ENCODE data around the gene NUCB2. TPM values are rescaled to one million over a fixed set of nuclear protein-coding genes. Genes with fewer than 3 reads are reported as not detected.

The NUCB2 gene
- total and polyA plus RNA-seq, 10 of the 15 experiments (the other 5 are each of a cell fraction or from before 2014, with no cell fraction given): 16.0 to 74.1 (median 52.1) TPM

DNA sequence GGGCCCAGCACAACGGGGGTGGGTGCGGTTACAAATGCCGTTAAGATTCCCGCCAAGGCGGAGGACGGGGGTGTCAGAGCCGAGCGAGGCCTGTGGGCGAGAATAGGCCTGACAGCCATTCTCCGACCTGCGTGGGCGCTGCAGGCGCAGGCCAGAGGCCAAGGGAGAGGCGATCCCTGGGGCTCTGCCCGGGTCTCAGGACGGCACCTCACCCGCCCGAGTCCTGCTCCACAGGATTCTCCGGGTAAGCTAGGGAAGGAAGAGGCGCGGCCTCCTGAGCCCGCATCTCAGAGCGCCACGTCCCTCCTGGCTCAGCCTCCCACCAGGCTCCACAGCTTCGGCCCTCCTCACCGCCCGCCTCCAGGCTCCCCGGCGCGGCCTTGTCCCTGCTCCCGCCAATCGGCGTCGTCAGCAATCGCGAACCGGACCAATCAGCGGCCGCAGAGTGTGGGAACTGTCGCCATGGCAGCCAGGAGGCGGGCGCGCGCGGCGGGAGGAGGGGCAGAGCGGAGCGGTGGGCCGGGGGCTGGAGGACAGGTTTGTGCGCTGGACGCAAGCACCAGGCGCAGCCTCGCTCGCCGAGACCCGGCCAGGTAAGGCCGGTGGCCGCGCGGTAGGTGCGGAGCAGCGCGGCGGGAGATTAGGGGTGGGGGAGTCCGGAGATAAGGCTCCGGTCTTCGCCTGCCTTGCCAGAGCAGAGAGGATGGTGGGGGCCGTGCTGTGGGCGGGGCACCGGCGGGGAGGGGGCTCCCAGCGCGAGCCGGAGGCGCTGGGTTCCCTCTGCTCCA lies at the start of gene NUCB2 (continued):
- TF ChIP-seq, protein P1, sequence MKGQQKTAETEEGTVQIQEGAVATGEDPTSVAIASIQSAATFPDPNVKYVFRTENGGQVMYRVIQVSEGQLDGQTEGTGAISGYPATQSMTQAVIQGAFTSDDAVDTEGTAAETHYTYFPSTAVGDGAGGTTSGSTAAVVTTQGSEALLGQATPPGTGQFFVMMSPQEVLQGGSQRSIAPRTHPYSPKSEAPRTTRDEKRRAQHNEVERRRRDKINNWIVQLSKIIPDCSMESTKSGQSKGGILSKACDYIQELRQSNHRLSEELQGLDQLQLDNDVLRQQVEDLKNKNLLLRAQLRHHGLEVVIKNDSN (IDR thresholded peaks at IDR 0.05; ENCODE audit: borderline replicate concordance, extremely low read length, insufficient read depth, low read depth, low read length): no peak
- TF ChIP-seq NRF1 (conservative IDR thresholded peaks at IDR 0.05; ENCODE audit: low read depth, low read length): no peak
- no peak for TF ChIP-seq HDAC2 (IDR thresholded peaks at IDR 0.05)
- TF ChIP-seq CHD1 (IDR thresholded peaks at IDR 0.05; ENCODE audit: low read depth, low read length): no peak
- TF ChIP-seq, protein P2, sequence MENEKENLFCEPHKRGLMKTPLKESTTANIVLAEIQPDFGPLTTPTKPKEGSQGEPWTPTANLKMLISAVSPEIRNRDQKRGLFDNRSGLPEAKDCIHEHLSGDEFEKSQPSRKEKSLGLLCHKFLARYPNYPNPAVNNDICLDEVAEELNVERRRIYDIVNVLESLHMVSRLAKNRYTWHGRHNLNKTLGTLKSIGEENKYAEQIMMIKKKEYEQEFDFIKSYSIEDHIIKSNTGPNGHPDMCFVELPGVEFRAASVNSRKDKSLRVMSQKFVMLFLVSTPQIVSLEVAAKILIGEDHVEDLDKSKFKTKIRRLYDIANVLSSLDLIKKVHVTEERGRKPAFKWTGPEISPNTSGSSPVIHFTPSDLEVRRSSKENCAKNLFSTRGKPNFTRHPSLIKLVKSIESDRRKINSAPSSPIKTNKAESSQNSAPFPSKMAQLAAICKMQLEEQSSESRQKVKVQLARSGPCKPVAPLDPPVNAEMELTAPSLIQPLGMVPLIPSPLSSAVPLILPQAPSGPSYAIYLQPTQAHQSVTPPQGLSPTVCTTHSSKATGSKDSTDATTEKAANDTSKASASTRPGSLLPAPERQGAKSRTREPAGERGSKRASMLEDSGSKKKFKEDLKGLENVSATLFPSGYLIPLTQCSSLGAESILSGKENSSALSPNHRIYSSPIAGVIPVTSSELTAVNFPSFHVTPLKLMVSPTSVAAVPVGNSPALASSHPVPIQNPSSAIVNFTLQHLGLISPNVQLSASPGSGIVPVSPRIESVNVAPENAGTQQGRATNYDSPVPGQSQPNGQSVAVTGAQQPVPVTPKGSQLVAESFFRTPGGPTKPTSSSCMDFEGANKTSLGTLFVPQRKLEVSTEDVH (IDR thresholded peaks at IDR 0.05; ENCODE audit: low read depth, partially characterized antibody): peak; percentile 90
- peak; percentile 47; the same call in 1 of the 2 replicates for TF ChIP-seq TARDBP (IDR thresholded peaks at IDR 0.05; ENCODE audit: borderline replicate concordance)
- TF ChIP-seq CEBPB (IDR thresholded peaks at IDR 0.05; ENCODE audit: borderline replicate concordance in 1 of 2, low read depth in 2 of 2, low read length in 2 of 2): no peak
- peak; percentile 94 for TF ChIP-seq RUNX3 (IDR thresholded peaks at IDR 0.05; ENCODE audit: low read length)
- TF ChIP-seq POU2F2 (IDR thresholded peaks at IDR 0.05; ENCODE audit: borderline replicate concordance, low read depth, low read length): no peak
- TF ChIP-seq HDGF (IDR thresholded peaks at IDR 0.05): peak; percentile 52; the same call in 1 of the 2 replicates
- TF ChIP-seq NFYA (IDR thresholded peaks at IDR 0.05; ENCODE audit: borderline replicate concordance, low read depth, low read length): peak; percentile 14
- no peak for TF ChIP-seq RBBP5 (conservative IDR thresholded peaks at IDR 0.05)
- TF ChIP-seq IKZF2 (IDR thresholded peaks at IDR 0.05): peak in 1 of 2 experiments; percentile 40; a peak in 1 of 4 replicates
- TF ChIP-seq ZNF274 (IDR thresholded peaks at IDR 0.05; ENCODE audit: insufficient read depth, insufficient read length): no peak
- TF ChIP-seq PAX8 (IDR thresholded peaks at IDR 0.05): no peak
- peak; percentile 50; the same call in 1 of the 2 replicates for TF ChIP-seq CREM (IDR thresholded peaks at IDR 0.05; ENCODE audit: low read depth)
- peak; percentile 59 for TF ChIP-seq LARP7 (IDR thresholded peaks at IDR 0.05)
- no peak for TF ChIP-seq BHLHE40 (IDR thresholded peaks at IDR 0.05; ENCODE audit: borderline replicate concordance in 1 of 2, low read depth in 2 of 2, low read length in 1 of 2)
- TF ChIP-seq, protein P3, sequence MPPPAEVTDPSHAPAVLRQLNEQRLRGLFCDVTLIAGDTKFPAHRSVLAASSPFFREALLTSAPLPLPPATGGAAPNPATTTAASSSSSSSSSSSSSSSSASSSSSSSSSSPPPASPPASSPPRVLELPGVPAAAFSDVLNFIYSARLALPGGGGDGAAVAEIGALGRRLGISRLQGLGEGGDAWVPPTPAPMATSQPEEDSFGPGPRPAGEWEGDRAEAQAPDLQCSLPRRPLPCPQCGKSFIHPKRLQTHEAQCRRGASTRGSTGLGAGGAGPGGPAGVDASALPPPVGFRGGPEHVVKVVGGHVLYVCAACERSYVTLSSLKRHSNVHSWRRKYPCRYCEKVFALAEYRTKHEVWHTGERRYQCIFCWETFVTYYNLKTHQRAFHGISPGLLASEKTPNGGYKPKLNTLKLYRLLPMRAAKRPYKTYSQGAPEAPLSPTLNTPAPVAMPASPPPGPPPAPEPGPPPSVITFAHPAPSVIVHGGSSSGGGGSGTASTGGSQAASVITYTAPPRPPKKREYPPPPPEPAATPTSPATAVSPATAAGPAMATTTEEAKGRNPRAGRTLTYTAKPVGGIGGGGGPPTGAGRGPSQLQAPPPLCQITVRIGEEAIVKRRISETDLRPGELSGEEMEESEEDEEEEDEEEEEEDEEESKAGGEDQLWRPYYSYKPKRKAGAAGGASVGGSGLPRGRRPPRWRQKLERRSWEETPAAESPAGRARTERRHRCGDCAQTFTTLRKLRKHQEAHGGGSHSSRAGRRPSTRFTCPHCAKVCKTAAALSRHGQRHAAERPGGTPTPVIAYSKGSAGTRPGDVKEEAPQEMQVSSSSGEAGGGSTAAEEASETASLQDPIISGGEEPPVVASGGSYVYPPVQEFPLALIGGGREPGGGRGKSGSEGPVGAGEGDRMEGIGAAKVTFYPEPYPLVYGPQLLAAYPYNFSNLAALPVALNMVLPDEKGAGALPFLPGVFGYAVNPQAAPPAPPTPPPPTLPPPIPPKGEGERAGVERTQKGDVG (CRISPR knock-in tag; IDR thresholded peaks at IDR 0.05): no peak
- no peak for TF ChIP-seq WRNIP1 (IDR thresholded peaks at IDR 0.05; ENCODE audit: borderline replicate concordance, low read depth, low read length)
- no peak for TF ChIP-seq RELA (IDR thresholded peaks at IDR 0.05; ENCODE audit: borderline replicate concordance, partially characterized antibody)
- TF ChIP-seq, protein P4, sequence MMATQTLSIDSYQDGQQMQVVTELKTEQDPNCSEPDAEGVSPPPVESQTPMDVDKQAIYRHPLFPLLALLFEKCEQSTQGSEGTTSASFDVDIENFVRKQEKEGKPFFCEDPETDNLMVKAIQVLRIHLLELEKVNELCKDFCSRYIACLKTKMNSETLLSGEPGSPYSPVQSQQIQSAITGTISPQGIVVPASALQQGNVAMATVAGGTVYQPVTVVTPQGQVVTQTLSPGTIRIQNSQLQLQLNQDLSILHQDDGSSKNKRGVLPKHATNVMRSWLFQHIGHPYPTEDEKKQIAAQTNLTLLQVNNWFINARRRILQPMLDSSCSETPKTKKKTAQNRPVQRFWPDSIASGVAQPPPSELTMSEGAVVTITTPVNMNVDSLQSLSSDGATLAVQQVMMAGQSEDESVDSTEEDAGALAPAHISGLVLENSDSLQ (IDR thresholded peaks at IDR 0.05): peak; percentile 56
- no peak for TF ChIP-seq MYC (IDR thresholded peaks at IDR 0.05; ENCODE audit: insufficient read depth, insufficient read length, insufficient replicate concordance, low read length, severe bottlenecking)

Measured in GM12878 (cell line).